Measurements from ENCODE around the gene KAT14.

DNA sequence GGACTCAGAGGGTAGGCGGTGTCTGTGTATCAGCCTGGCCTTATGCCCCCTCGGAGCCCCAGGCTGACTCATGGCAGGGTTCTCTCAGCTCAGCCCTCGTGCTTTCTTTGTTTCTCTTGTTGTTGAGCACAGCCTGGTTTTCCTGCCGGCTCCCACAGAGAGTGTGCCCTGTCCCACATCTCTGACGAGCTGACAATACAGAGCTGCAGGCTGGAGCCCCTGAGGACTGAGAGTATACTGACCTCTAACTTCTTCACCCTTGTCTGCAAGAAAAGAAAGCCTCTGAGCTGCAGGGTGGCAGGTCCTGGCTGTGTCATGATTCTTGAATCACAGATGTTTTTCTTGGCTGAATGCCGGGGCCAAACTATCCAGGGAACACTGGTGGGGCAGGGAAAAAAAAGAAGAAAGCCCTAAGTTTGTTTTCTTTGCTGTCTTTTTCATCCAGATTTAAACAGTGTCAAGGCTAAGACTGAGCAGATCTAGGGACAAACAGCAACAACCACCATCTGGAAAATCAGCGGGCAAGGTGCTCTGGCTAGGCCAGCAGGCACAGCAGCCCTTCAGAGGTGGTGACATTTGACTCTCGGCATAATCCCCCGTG is 87.4 kb downstream of the KAT14 start:
- TF ChIP-seq, protein P1, sequence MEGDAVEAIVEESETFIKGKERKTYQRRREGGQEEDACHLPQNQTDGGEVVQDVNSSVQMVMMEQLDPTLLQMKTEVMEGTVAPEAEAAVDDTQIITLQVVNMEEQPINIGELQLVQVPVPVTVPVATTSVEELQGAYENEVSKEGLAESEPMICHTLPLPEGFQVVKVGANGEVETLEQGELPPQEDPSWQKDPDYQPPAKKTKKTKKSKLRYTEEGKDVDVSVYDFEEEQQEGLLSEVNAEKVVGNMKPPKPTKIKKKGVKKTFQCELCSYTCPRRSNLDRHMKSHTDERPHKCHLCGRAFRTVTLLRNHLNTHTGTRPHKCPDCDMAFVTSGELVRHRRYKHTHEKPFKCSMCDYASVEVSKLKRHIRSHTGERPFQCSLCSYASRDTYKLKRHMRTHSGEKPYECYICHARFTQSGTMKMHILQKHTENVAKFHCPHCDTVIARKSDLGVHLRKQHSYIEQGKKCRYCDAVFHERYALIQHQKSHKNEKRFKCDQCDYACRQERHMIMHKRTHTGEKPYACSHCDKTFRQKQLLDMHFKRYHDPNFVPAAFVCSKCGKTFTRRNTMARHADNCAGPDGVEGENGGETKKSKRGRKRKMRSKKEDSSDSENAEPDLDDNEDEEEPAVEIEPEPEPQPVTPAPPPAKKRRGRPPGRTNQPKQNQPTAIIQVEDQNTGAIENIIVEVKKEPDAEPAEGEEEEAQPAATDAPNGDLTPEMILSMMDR (IDR thresholded peaks at IDR 0.05): no peak
- no peak for TF ChIP-seq POLR2A (IDR thresholded peaks at IDR 0.05)

Data from body of pancreas (tissue), 4 donors.